Right lobe of liver (tissue), 6 donors: Measurements from ENCODE around the gene TLN1. TPM values are rescaled to one million over a fixed set of nuclear protein-coding genes. Genes with fewer than 3 reads are reported as not detected.

Experiments
- ATAC-seq, 4 donors: fragments of 200-7000 bp; cut with Tn5 transposase; one replicate each; pipeline ENCODE4 v1.9.1; 2020; ENCODE audit warnings: mild to moderate bottlenecking in 4 of 4, moderate library complexity in 4 of 4
- DNase-seq, 3 donors: peaks; one replicate each; pipeline ENCODE4 v3.0.0-alpha.2; 2020
- H3K27ac ChIP-seq, 3 donors: fragments of 200-600 bp; one replicate each; pipeline ENCODE4 v1.8.0; 2022
- H3K27me3 ChIP-seq, 2 donors: fragments of 200-600 bp; one replicate each; pipeline ENCODE4 v1.8.0; 2022
- H3K36me3 ChIP-seq, 4 donors: fragments of 200-600 bp; sonication (generic) in 1 of 4; one replicate each; pipeline versions ENCODE4 v1.5.1 to v1.8.0; 2017 to 2022; ENCODE audit warnings: control low read depth in 1 of 4
- H3K4me1 ChIP-seq, 4 donors: fragments of 200-600 bp; sonication (generic) in 1 of 4; one replicate each; pipeline versions ENCODE4 v1.5.1 to v1.8.0; 2017 to 2022; ENCODE audit warnings: control low read depth in 1 of 4
- H3K4me3 ChIP-seq, 3 donors: fragments of 200-600 bp; one replicate each; pipeline ENCODE4 v1.8.0; 2022
- H3K9me3 ChIP-seq, 4 donors: fragments of 200-600 bp; sonication (generic) in 1 of 4; one replicate each; pipeline versions ENCODE4 v1.5.1 to v1.8.0; 2017 to 2022; ENCODE audit warnings: control low read depth in 1 of 4
- POLR2A ChIP-seq: fragments of 450-650 bp; IDR thresholded peaks from one replicate; pipeline ENCODE4 v1.6.1; 2017; ENCODE audit warnings: antibody characterized with exemption, mild to moderate bottlenecking
- WGBS: methylation state at CpG from one replicate; pipeline ENCODE4 v1.1.6; 2018; ENCODE audit warnings: low coverage, low lambda C conversion rate; ENCODE audit not compliant: insufficient coverage; ENCODE audit errors: missing lambda C conversion rate; 5-methylcytosine and 5-hydroxymethylcytosine counted together
- intact Hi-C, 2 donors: fragments of 100-400 bp; cut with DNase I; formaldehyde crosslinking; loops; one replicate each; pipeline versions ENCODE4 v1.11.2 to v1.14.1; 2022
- total RNA-seq, 6 experiments: library from RNA; depleted of rRNA in 2 of 6; stranded (reverse); fragments of >200 nt in 2 of 6; fragmentation: NEBNext Ultra II Directional in 3 of 6; extraction: Animal tissue kit (Norgen Biotek cat#: 25700) in 3 of 6; gene quantifications; one replicate each; pipeline versions ENCODE4 v1.1.0 to v1.2.4, GENCODE V29; 2016 to 2023
- TF ChIP-seq, protein P1 (sequence below), 4 donors: fragments of 200-600 bp in 3 of 4; fragments of 450-650 bp in 1 of 4; IDR thresholded peaks; one replicate each; pipeline versions ENCODE4 v1.5.1 to v1.8.0; 2016 to 2022; ENCODE audit warnings: antibody characterized with exemption in 4 of 4, mild to moderate bottlenecking in 2 of 4
- donor health status: DM: no; HTN: yes; CAD: no.
- donor health status: DM: no; HTN: no; CAD: no.
- donor health status: DM: no; HTN: no; CAD: no.
- donor health status: DM: no; HTN: yes; CAD: no.
- donor health status: DM: no; HTN: yes; CAD: no.

Gene TLN1
- total RNA-seq, 6 experiments from 2014 or later, result 103 to 168 (median 128) TPM

DNA sequence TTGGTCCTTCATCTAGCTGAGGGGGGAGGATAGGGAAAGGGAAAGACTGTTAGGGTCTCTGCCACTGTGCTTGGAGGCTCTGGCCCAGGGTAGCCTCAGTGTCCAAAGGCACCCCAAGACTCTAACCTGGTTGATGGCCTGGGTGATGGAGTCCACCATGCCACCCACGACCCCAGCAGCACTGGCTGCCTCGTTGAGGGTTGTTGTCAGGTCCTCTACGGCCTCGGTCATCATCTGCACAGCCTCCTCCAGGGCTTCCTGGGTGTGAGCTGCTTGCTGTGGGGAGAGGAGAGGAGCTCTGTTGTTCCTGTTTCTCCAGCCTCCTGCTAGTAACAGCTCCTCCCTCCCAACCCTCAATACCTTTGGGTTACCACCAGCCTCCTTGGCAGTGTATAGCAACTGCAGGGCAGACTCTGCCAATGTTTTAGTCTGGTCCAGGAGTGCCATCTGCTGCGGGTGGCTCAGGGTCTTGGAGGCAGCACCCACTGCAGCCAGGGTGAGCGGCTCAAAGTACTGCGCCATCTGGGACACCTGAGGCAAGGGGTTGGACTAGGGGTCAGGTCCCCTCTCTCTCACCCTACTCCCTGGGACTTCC, 26.1 kb downstream of the TLN1 start:
- WGBS, result no CpG with 5 or more reads among the region's 7 CpGs
- Histone ChIP-seq H3K36me3 (peaks cover 52 to 98% (median 75%) of the 10 kb centered on the region in 4 donors), H3K4me3 (no peak overlapping the region), H3K27me3 (no peaks in the 10 kb centered on the region), H3K4me1 (no peaks in the 10 kb centered on the region), H3K27ac (no peak overlapping the region), H3K9me3 (no peaks in the 10 kb centered on the region)
- no peak for DNase-seq
- intact Hi-C loops, result no loop called here
- no peak for ATAC-seq
- no peak for TF ChIP-seq POLR2A
- TF ChIP-seq, protein P1, sequence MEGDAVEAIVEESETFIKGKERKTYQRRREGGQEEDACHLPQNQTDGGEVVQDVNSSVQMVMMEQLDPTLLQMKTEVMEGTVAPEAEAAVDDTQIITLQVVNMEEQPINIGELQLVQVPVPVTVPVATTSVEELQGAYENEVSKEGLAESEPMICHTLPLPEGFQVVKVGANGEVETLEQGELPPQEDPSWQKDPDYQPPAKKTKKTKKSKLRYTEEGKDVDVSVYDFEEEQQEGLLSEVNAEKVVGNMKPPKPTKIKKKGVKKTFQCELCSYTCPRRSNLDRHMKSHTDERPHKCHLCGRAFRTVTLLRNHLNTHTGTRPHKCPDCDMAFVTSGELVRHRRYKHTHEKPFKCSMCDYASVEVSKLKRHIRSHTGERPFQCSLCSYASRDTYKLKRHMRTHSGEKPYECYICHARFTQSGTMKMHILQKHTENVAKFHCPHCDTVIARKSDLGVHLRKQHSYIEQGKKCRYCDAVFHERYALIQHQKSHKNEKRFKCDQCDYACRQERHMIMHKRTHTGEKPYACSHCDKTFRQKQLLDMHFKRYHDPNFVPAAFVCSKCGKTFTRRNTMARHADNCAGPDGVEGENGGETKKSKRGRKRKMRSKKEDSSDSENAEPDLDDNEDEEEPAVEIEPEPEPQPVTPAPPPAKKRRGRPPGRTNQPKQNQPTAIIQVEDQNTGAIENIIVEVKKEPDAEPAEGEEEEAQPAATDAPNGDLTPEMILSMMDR (IDR thresholded peaks at IDR 0.05), result no peak

DNA sequence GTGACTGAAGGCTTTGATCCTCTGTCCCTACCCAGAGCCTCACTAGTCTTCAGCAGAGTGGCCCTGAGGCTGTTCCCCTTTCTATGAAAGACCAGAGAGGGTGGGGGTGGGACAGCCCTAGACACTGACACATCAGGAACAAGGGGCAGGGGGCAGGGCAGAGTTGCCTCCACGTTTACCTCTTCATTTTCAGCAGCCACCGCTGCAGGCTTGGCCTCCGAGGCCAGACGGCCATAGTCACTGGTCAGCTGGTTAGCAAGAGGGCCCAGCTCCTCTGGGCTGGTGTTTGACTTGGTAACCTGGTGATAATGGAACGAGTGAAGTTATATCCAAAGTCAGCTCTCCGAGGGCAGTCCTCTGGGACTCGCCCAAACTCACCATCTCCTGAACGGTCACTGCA, 26.6 kb downstream of the TLN1 start:
- no peak for DNase-seq

DNA sequence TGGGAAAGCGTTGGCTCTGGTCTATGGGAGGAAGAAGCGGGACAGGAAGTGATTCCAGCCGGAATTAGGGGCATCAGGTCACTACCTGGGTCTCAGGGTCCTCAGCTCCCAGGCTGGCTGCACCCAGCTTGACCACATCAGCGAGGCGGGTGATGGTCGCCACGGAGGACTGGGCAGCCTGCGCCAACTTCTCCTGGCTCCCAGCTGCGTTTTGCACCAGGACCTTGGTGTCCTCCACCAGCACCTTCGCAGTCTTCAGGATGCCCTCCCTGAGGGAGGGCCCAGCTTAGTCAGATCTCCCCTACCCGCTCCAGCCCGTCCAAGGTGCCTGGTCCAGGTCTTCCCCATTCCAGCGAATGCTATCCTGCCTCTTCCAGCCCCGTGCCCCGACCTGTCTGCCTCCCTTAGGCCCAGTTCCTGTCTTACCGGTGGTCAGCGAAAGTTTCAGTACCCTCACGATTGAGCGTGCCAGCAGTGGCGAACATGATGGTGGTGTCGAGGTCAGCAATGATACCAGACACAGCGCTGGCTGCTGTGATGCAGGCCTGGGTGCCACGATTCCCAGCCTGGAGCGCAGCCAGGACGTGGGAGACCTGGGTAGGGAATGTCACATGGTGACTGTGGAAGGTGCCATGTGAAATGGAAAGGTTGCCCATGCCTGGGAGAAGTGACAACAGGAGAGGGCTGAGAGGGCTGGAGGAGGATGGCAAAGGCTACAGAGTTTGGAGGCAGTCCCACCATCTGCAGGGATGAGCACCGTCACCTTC, 27.9 kb downstream of the TLN1 start:
- intact Hi-C loops, result no loop called here
- WGBS, result 94% methylated on average over 11 of the region's 26 CpGs
- H3K36me3 ChIP-seq, result peaks cover 60 to 100% (median 82%) of the 10 kb centered on the region in 4 donors
- no peak for TF ChIP-seq POLR2A
- TF ChIP-seq, protein P1 (IDR thresholded peaks at IDR 0.05), result no peak
- H3K4me3 ChIP-seq, result no peak overlapping the region
- DNase-seq, result no peak
- peak in 1 of 4 donors; percentile 12 for ATAC-seq
- no peaks in the 10 kb centered on the region for H3K4me1 ChIP-seq
- H3K27me3 ChIP-seq, result no peaks in the 10 kb centered on the region
- H3K9me3 ChIP-seq, result no peaks in the 10 kb centered on the region
- H3K27ac ChIP-seq, result no peak overlapping the region

More for the DNA sequence above, 26.6 kb downstream of the TLN1 start:
- peaks cover 55 to 98% (median 75%) of the 10 kb centered on the region in 4 donors for H3K36me3 ChIP-seq
- H3K9me3 ChIP-seq, result no peaks in the 10 kb centered on the region
- H3K4me1 ChIP-seq, result no peaks in the 10 kb centered on the region
- no peaks in the 10 kb centered on the region for H3K27me3 ChIP-seq
- TF ChIP-seq, protein P1 (IDR thresholded peaks at IDR 0.05), result no peak
- no peak for TF ChIP-seq POLR2A
- no peak overlapping the region for H3K4me3 ChIP-seq
- ATAC-seq, result peak in 1 of 4 donors; percentile 8
- intact Hi-C loops, result no loop called here
- H3K27ac ChIP-seq, result no peak overlapping the region
- WGBS, result no CpG with 5 or more reads among the region's 8 CpGs

DNA sequence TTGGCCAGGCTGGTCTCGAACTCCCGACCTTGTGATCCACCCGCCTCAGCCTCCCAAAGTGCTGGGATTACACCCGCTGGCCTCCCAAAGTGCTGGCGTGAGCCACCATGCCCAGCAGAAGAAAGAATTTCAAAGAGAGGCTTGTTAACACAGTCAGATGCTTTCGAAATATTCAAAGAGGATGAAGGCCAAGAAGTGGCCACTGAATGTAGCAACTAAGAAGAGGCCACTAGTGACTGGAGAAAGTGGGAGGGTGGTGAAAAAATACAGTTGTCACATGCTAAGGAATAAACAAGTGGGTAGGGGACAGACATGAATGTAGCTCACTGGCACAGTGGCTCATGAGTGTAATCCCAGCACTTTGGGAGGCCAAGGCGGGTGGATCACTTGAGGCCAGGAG, 29.3 kb downstream of the TLN1 start:
- ATAC-seq, result no peak
- intact Hi-C loops, result no loop called here
- Histone ChIP-seq H3K4me3 (no peak overlapping the region), H3K9me3 (no peaks in the 10 kb centered on the region), H3K36me3 (peaks cover 63 to 100% (median 81%) of the 10 kb centered on the region in 4 donors), H3K27me3 (no peaks in the 10 kb centered on the region), H3K27ac (no peak overlapping the region), H3K4me1 (no peaks in the 10 kb centered on the region)
- TF ChIP-seq, protein P1 (IDR thresholded peaks at IDR 0.05), result no peak
- no peak for TF ChIP-seq POLR2A
- over 99% methylated on average over 7 of the region's 7 CpGs for WGBS
- DNase-seq, result no peak
